Subcutaneous adipose tissue (tissue), 4 donors: ENCODE results near the gene TGM6. TPM values are rescaled to one million over a fixed set of nuclear protein-coding genes. Genes with fewer than 3 reads are reported as not detected.

Experiments
- total RNA-seq, 4 donors: library from RNA; depleted of rRNA; stranded (reverse); fragments of >200 nt; gene quantifications; one replicate each; pipeline ENCODE4 v1.1.0, GENCODE V29; 2016
- TF ChIP-seq, protein P1 (sequence below): fragments of 450-650 bp; IDR thresholded peaks from one replicate; pipeline ENCODE4 v1.5.1; 2016; ENCODE audit warnings: low read depth, mild to moderate bottlenecking, control low read depth, antibody characterized with exemption, moderate library complexity

Gene TGM6
- total RNA-seq, 4 donors from 2014 or later, result not detected

DNA sequence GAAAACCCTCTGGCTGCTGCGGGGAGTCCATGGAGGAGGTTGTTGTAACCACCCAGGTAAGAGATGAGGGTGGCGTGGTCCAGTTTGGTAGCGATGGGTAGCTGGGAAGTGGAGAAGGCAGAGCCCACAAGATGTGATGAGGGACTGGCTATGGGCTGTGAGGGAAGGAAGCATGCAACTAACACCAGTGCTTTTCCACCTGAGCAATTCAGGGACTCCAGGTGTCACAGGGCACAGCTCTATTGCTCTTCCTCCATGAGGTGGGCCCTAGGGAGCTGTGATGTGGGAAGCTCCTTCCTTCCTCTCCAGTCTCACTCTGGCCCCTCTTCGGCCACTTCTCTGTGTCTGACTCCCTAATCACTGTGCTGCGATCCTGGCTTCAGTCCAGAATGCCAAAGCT, 32.4 kb upstream of the TGM6 start:
- TF ChIP-seq, protein P1, sequence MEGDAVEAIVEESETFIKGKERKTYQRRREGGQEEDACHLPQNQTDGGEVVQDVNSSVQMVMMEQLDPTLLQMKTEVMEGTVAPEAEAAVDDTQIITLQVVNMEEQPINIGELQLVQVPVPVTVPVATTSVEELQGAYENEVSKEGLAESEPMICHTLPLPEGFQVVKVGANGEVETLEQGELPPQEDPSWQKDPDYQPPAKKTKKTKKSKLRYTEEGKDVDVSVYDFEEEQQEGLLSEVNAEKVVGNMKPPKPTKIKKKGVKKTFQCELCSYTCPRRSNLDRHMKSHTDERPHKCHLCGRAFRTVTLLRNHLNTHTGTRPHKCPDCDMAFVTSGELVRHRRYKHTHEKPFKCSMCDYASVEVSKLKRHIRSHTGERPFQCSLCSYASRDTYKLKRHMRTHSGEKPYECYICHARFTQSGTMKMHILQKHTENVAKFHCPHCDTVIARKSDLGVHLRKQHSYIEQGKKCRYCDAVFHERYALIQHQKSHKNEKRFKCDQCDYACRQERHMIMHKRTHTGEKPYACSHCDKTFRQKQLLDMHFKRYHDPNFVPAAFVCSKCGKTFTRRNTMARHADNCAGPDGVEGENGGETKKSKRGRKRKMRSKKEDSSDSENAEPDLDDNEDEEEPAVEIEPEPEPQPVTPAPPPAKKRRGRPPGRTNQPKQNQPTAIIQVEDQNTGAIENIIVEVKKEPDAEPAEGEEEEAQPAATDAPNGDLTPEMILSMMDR, result no peak

DNA sequence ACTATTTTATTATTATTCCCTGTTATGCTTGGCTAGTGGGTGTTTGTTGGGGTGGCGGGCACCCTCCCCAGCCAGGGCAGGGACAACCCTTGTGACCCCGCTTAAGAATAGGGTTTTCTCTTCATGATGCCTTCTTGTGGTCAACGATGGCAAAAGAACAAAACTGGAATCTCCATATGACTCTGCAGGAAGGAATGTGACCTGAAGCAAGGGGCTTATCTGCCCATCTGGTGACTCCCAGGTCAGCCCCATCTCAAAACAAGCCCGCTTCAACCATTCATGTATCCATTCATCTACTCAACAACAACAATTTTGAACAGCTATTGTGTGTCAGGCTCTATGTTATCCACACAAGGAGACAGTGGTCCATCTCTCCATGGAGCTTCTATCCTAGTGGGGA, 30.9 kb upstream of the TGM6 start:
- TF ChIP-seq, protein P1, result no peak

DNA sequence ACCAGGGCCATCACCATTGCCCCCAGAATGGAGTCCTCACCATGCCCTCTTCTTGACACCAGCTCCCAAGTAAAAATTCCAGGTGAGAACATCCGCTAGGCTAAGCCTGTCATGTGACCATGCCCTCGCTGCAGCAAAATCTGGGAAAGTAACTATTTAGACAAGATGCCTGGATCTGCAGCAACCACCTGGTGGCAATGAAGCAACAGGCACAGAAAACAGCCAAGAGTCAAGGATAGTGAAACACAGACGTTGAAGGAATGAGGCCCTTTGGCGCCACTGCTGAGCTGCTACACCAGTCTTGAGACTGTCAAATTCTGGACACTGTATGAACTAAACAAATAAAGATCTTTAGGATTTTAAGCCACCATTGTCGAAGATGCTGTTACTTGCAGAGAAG, 30.1 kb upstream of the TGM6 start:
- TF ChIP-seq, protein P1, result no peak

DNA sequence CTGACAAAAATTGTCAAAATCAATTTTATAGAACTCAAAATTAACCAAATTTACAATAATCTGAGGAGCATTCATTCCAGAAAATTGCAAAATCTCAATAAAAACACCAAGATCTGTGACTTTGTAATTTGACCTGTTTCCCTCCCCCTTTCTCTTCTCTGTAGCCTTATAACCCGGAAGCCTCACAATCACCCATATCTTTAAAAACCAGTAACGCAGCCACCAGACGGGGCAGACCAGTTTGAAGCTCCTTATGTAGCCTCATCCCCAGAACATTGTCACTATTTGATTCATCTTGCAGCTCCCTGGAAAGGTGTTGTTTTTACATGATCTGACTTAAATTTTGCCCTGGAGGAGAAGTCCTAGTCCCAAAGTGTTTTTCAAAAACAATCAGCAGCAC, 27.5 kb upstream of the TGM6 start:
- TF ChIP-seq, protein P1, result no peak

DNA sequence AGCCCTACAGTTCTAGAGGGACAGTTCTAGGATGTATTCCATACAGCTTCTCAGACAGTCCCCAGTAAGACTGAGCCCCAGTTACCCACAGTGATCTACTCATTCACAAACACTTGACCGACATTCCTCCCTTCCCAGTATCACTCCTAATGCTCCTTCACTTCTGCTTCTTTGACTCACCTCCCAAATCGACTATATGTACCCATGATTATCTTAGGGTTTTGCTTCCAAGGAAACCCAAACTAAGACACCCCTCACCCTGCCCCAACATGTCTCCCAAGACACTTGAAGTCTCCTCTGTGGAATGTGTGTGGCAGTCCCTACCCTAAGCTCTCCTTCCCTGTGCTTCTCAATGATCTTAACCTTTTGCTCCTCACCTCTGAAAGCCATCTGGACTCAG, 23.6 kb upstream of the TGM6 start:
- TF ChIP-seq, protein P1, result no peak

DNA sequence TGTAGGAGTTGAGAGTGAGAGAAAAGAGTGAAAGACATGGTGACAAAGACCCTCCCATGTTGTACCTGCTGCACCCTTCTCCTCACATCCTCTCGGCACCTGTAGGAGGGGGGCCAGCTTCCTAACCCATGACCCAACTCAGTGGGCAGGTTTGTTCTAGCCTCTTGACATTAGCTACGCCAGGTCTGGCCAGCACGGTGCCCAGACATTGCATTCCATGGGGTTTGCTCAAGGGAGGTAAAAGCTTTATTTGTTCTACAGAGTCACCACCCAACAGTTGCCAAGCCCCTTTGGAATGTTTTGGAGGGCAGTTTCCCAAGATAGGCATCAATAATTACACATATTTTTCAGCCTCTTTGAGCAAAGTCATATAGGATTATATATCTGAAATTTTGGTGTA, 22.7 kb upstream of the TGM6 start:
- TF ChIP-seq, protein P1, result no peak

DNA sequence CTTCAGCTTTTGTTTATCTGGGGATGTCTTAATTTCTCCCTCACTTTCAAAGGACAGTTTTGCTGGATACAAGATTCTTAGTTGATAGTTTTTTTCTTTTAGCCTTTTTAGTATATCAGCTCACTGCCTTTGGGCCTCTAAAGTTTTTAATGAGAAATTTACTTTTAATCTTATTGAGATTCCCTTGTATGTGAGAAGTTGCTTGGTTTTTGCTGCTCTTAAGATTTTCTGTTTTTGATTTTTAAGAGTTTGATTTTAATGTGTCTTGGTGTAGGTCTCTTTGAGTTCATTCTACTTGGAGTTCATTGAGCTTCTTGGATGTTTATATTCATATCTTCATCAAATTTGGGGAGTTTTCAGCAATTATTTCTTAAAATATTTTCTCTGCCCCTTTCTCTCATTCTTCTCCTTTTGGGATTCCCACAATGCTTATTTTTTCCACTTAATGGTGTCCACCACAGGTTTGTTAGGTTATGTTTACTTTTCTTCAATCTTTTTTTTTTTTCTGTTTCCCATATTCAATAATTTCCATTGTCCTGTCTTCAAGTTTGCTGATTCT, 19.6 kb upstream of the TGM6 start:
- TF ChIP-seq, protein P1, result no peak
